ENCODE results near the gene COLGALT1.

The COLGALT1 gene

GRCh38 chr19:17605117-17605516, 49.7 kb downstream of the COLGALT1 start:
- no peaks in the 10 kb centered on the region for H3K9me3 ChIP-seq (ENCODE audit: insufficient read depth, low read depth, low read length)
- H3K27me3 ChIP-seq (ENCODE audit: insufficient read depth, low read length): peaks cover 8% of the 10 kb centered on the region; the same call in 1 of the 2 replicates
- H3K36me3 ChIP-seq (ENCODE audit: insufficient read depth, low read depth, low read length): 0 out of 2 replicates have a peak, but pooled peaks cover 7% of the 10 kb centered on the region
- no peak overlapping the region for H3K27ac ChIP-seq (ENCODE audit: low read length)
- H3K4me3 ChIP-seq (ENCODE audit: low read length): peak overlapping the region; percentile 68; the same call in 1 of the 2 replicates
- peaks cover 4% of the 10 kb centered on the region; the same call in 1 of the 2 replicates for H3K4me1 ChIP-seq (ENCODE audit: insufficient read depth, low read length)
- no peak overlapping the region for H3K9ac ChIP-seq (ENCODE audit: low read depth, low read length)

- peak overlapping the region; percentile 49 for H3K27ac ChIP-seq (ENCODE audit: low read length)
- peak overlapping the region; percentile 68 for H3K4me3 ChIP-seq (ENCODE audit: low read length)
These were observed 50.5 kb downstream of the COLGALT1 start for GRCh38 chr19:17605761-17606589.

GRCh38 chr19:17606590-17607185, 51.2 kb downstream of the COLGALT1 start:
- Histone ChIP-seq H3K27ac (ENCODE audit: low read length) (peak overlapping the region; percentile 49), H3K4me3 (ENCODE audit: low read length) (peak overlapping the region; percentile 68), H3K27me3 (ENCODE audit: insufficient read depth, low read length) (peaks cover 5% of the 10 kb centered on the region; the same call in 1 of the 2 replicates), H3K9ac (ENCODE audit: low read depth, low read length) (no peak overlapping the region; the same call in 1 of the 2 replicates), H3K4me1 (ENCODE audit: insufficient read depth, low read length) (no peaks in the 10 kb centered on the region; the same call in 1 of the 2 replicates), H3K9me3 (ENCODE audit: insufficient read depth, low read depth, low read length) (no peaks in the 10 kb centered on the region), H3K36me3 (ENCODE audit: insufficient read depth, low read depth, low read length) (0 out of 2 replicates have a peak, but pooled peaks cover 7% of the 10 kb centered on the region)

More at GRCh38 chr19:17605761-17606589, 50.5 kb downstream of the COLGALT1 start:
- Histone ChIP-seq H3K27me3 (ENCODE audit: insufficient read depth, low read length) (peaks cover 8% of the 10 kb centered on the region; the same call in 1 of the 2 replicates), H3K9ac (ENCODE audit: low read depth, low read length) (peak overlapping the region; percentile 81; the same call in 1 of the 2 replicates), H3K36me3 (ENCODE audit: insufficient read depth, low read depth, low read length) (0 out of 2 replicates have a peak, but pooled peaks cover 7% of the 10 kb centered on the region), H3K4me1 (ENCODE audit: insufficient read depth, low read length) (peaks cover 4% of the 10 kb centered on the region; the same call in 1 of the 2 replicates), H3K9me3 (ENCODE audit: insufficient read depth, low read depth, low read length) (no peaks in the 10 kb centered on the region)

- H3K27me3 ChIP-seq (ENCODE audit: insufficient read depth, low read length): no peaks in the 10 kb centered on the region
- no peak overlapping the region for H3K4me3 ChIP-seq (ENCODE audit: low read length)
- H3K27ac ChIP-seq (ENCODE audit: low read length): no peak overlapping the region
- H3K9ac ChIP-seq (ENCODE audit: low read depth, low read length): no peak overlapping the region
- no peaks in the 10 kb centered on the region for H3K4me1 ChIP-seq (ENCODE audit: insufficient read depth, low read length)
- no peaks in the 10 kb centered on the region for H3K9me3 ChIP-seq (ENCODE audit: insufficient read depth, low read depth, low read length)
- 0 out of 2 replicates have a peak, but pooled peaks cover 9% of the 10 kb centered on the region for H3K36me3 ChIP-seq (ENCODE audit: insufficient read depth, low read depth, low read length)
These were observed 52.5 kb downstream of the COLGALT1 start for GRCh38 chr19:17607936-17608335.

- no peaks in the 10 kb centered on the region for H3K27me3 ChIP-seq (ENCODE audit: insufficient read depth, low read length)
- no peaks in the 10 kb centered on the region for H3K4me1 ChIP-seq (ENCODE audit: insufficient read depth, low read length)
- 0 out of 2 replicates have a peak, but pooled peaks cover 9% of the 10 kb centered on the region for H3K36me3 ChIP-seq (ENCODE audit: insufficient read depth, low read depth, low read length)
- no peaks in the 10 kb centered on the region for H3K9me3 ChIP-seq (ENCODE audit: insufficient read depth, low read depth, low read length)
- no peak overlapping the region for H3K4me3 ChIP-seq (ENCODE audit: low read length)
- H3K9ac ChIP-seq (ENCODE audit: low read depth, low read length): no peak overlapping the region
- no peak overlapping the region for H3K27ac ChIP-seq (ENCODE audit: low read length)
These were observed 54.9 kb downstream of the COLGALT1 start for GRCh38 chr19:17610384-17610783.

- H3K27ac ChIP-seq (ENCODE audit: low read length): no peak overlapping the region
- 0 out of 2 replicates have a peak, but pooled peaks cover 9% of the 10 kb centered on the region for H3K36me3 ChIP-seq (ENCODE audit: insufficient read depth, low read depth, low read length)
- no peak overlapping the region for H3K9ac ChIP-seq (ENCODE audit: low read depth, low read length)
- H3K27me3 ChIP-seq (ENCODE audit: insufficient read depth, low read length): no peaks in the 10 kb centered on the region
- H3K4me3 ChIP-seq (ENCODE audit: low read length): no peak overlapping the region
- no peaks in the 10 kb centered on the region for H3K4me1 ChIP-seq (ENCODE audit: insufficient read depth, low read length)
- H3K9me3 ChIP-seq (ENCODE audit: insufficient read depth, low read depth, low read length): no peaks in the 10 kb centered on the region
These were observed 56.2 kb downstream of the COLGALT1 start for GRCh38 chr19:17611462-17612244.

- H3K27ac ChIP-seq (ENCODE audit: low read length): no peak overlapping the region
- H3K9ac ChIP-seq (ENCODE audit: low read depth, low read length): no peak overlapping the region
- peaks cover 20% of the 10 kb centered on the region; the same call in 1 of the 2 replicates for H3K36me3 ChIP-seq (ENCODE audit: insufficient read depth, low read depth, low read length)
- H3K27me3 ChIP-seq (ENCODE audit: insufficient read depth, low read length): no peaks in the 10 kb centered on the region
- H3K9me3 ChIP-seq (ENCODE audit: insufficient read depth, low read depth, low read length): no peaks in the 10 kb centered on the region
- no peak overlapping the region for H3K4me3 ChIP-seq (ENCODE audit: low read length)
- H3K4me1 ChIP-seq (ENCODE audit: insufficient read depth, low read length): no peaks in the 10 kb centered on the region
These were observed 59.0 kb downstream of the COLGALT1 start for GRCh38 chr19:17614476-17614875.

- no peaks in the 10 kb centered on the region for H3K4me1 ChIP-seq (ENCODE audit: insufficient read depth, low read length)
- H3K36me3 ChIP-seq (ENCODE audit: insufficient read depth, low read depth, low read length): peaks cover 15% of the 10 kb centered on the region; the same call in 1 of the 2 replicates
- H3K4me3 ChIP-seq (ENCODE audit: low read length): peak overlapping the region; percentile 36; the same call in 1 of the 2 replicates
- H3K27ac ChIP-seq (ENCODE audit: low read length): no peak overlapping the region
- no peaks in the 10 kb centered on the region for H3K27me3 ChIP-seq (ENCODE audit: insufficient read depth, low read length)
- no peaks in the 10 kb centered on the region for H3K9me3 ChIP-seq (ENCODE audit: insufficient read depth, low read depth, low read length)
- H3K9ac ChIP-seq (ENCODE audit: low read depth, low read length): no peak overlapping the region
These were observed 60.6 kb downstream of the COLGALT1 start for GRCh38 chr19:17615889-17616685.

GRCh38 chr19:17616686-17616960, 61.2 kb downstream of the COLGALT1 start:
- no peak overlapping the region for H3K27ac ChIP-seq (ENCODE audit: low read length)
- H3K27me3 ChIP-seq (ENCODE audit: insufficient read depth, low read length): no peaks in the 10 kb centered on the region
- H3K9ac ChIP-seq (ENCODE audit: low read depth, low read length): no peak overlapping the region
- peaks cover 20% of the 10 kb centered on the region; the same call in 1 of the 2 replicates for H3K36me3 ChIP-seq (ENCODE audit: insufficient read depth, low read depth, low read length)
- H3K4me1 ChIP-seq (ENCODE audit: insufficient read depth, low read length): no peaks in the 10 kb centered on the region
- no peaks in the 10 kb centered on the region for H3K9me3 ChIP-seq (ENCODE audit: insufficient read depth, low read depth, low read length)
- H3K4me3 ChIP-seq (ENCODE audit: low read length): peak overlapping the region; percentile 36; the same call in 1 of the 2 replicates

GRCh38 chr19:17616961-17617806, 61.7 kb downstream of the COLGALT1 start:
- peaks cover 23% of the 10 kb centered on the region; the same call in 1 of the 2 replicates for H3K36me3 ChIP-seq (ENCODE audit: insufficient read depth, low read depth, low read length)
- peak overlapping the region; percentile 36; the same call in 1 of the 2 replicates for H3K4me3 ChIP-seq (ENCODE audit: low read length)
- H3K27me3 ChIP-seq (ENCODE audit: insufficient read depth, low read length): no peaks in the 10 kb centered on the region
- H3K4me1 ChIP-seq (ENCODE audit: insufficient read depth, low read length): no peaks in the 10 kb centered on the region
- no peak overlapping the region for H3K27ac ChIP-seq (ENCODE audit: low read length)
- H3K9ac ChIP-seq (ENCODE audit: low read depth, low read length): no peak overlapping the region
- no peaks in the 10 kb centered on the region for H3K9me3 ChIP-seq (ENCODE audit: insufficient read depth, low read depth, low read length)

All from iPS-20b (cell line).